GM12878 (cell line): ENCODE results near the gene RANBP3. TPM values are rescaled to one million over a fixed set of nuclear protein-coding genes. Genes with fewer than 3 reads are reported as not detected.

Source experiments
- ATAC-seq: fragments of 200-7000 bp; cut with Tn5 transposase; 3 replicates; pipeline ENCODE4 v1.9.1; 2020; ENCODE audit warnings: mild to moderate bottlenecking, moderate library complexity
- BruUV-seq: library from RNA; stranded (reverse); fragments of 400-500 nt; replicated peaks from 2 replicates; lab custom pipeline; 2021; lab: Mats Ljungman, UMichigan
- CTCF ChIA-PET: fragments of 300-600 bp; sonication (Branson Sonifier 250); formaldehyde crosslinking; extraction: SDS; loops from one replicate; lab custom pipeline; 2021; ENCODE audit warnings: inconsistent platforms; lab: Yijun Ruan, JAX
- POLR2A ChIA-PET: fragments of 350-600 bp; formaldehyde crosslinking; extraction: SDS; loops from one replicate; lab custom pipeline; 2021; ENCODE audit warnings: inconsistent platforms; lab: Charles Lee
- RAD21 ChIA-PET: fragments of 300-600 bp; sonication (Branson Sonifier 250); formaldehyde crosslinking; loops from one replicate; lab custom pipeline; 2023; ENCODE audit warnings: antibody characterized with exemption; ENCODE audit not compliant: unreplicated experiment; lab: Charles Lee
- SMC1A ChIA-PET: fragments of 300-600 bp; sonication (Branson Sonifier 250); formaldehyde crosslinking; loops from one replicate; lab custom pipeline; 2023; ENCODE audit not compliant: unreplicated experiment, uncharacterized antibody; lab: Charles Lee
- DNase-seq: peaks from one replicate; pipeline ENCODE4 v3.0.0-alpha.2; 2011; ENCODE audit warnings: low read depth, low spot score
- FAIRE-seq: peaks from 3 replicates; lab custom pipeline; 2011; peaks lifted over from hg19 to GRCh38; lab: Jason Lieb, UNC
- H2AFZ ChIP-seq: 2 replicates; pipeline ENCODE4 v1.6.0; 2011; ENCODE audit warnings: low read depth, low read length, control low read depth; ENCODE audit not compliant: control insufficient read depth
- H3K27ac ChIP-seq: 2 replicates; pipeline ENCODE4 v1.5.1; 2011; ENCODE audit warnings: control low read depth; ENCODE audit not compliant: control insufficient read depth, insufficient read depth
- H3K27me3 ChIP-seq, 2 experiments: replicated peaks in 1 of 2; 2 replicates each; pipeline versions ENCODE4 v1.6.0 to v1.6.1; 2011; ENCODE audit warnings: low read length in 1 of 2; ENCODE audit not compliant: control insufficient read depth in 2 of 2, insufficient read depth in 2 of 2
- H3K36me3 ChIP-seq, 2 experiments: 2 replicates each; pipeline ENCODE4 v1.5.1; 2011; ENCODE audit warnings: low read length in 1 of 2; ENCODE audit not compliant: control insufficient read depth in 2 of 2, insufficient read depth in 2 of 2
- H3K4me1 ChIP-seq: 2 replicates; pipeline ENCODE4 v1.6.1; 2011; ENCODE audit warnings: mild to moderate bottlenecking, low read length, moderate library complexity, mixed read lengths; ENCODE audit not compliant: control insufficient read depth, insufficient read depth
- H3K4me2 ChIP-seq: 2 replicates; pipeline ENCODE4 v1.6.0; 2011; ENCODE audit warnings: control low read depth; ENCODE audit not compliant: control insufficient read depth, insufficient read depth
- H3K4me3 ChIP-seq: fragments of 200-600 bp; sonication (generic); 2 replicates; pipeline ENCODE4 v1.5.1; 2016
- H3K79me2 ChIP-seq: 2 replicates; pipeline ENCODE4 v1.6.0; 2011; ENCODE audit warnings: low read length; ENCODE audit not compliant: control insufficient read depth, insufficient read depth
- H3K9ac ChIP-seq: 2 replicates; pipeline ENCODE4 v1.8.0; 2011; ENCODE audit warnings: low read length, control low read depth, mixed read lengths; ENCODE audit not compliant: control insufficient read depth, insufficient read depth
- H3K9me3 ChIP-seq: replicated peaks from 3 replicates; pipeline ENCODE4 v1.5.1; 2011; ENCODE audit warnings: mild to moderate bottlenecking, low read length; ENCODE audit not compliant: control insufficient read depth, insufficient read depth
- H4K20me1 ChIP-seq: 2 replicates; pipeline ENCODE4 v1.6.0; 2011; ENCODE audit not compliant: control insufficient read depth, insufficient read depth
- CBX5 ChIP-seq: sonication (generic); IDR thresholded peaks from 2 replicates; pipeline ENCODE4 v1.6.1; 2016; ENCODE audit warnings: low read depth, moderate library complexity, mild to moderate bottlenecking, inconsistent platforms
- CHD1 ChIP-seq: IDR thresholded peaks from 2 replicates; pipeline ENCODE4 v1.6.1; 2012; ENCODE audit warnings: low read depth, low read length, improper control_type of control experiment
- E2F8 ChIP-seq: fragments of 450-650 bp; IDR thresholded peaks from 2 replicates; pipeline ENCODE4 v1.6.1; 2018; ENCODE audit warnings: mild to moderate bottlenecking, low read depth, moderate library complexity; ENCODE audit not compliant: partially characterized antibody
- EP300 ChIP-seq, 2 experiments: fragments of 150-350 bp in 1 of 2; IDR thresholded peaks; 2 replicates each; pipeline ENCODE4 v1.6.1; 2011 to 2012; ENCODE audit warnings: low read depth in 2 of 2, low read length in 2 of 2, borderline replicate concordance in 1 of 2, improper control_type of control experiment in 1 of 2, inconsistent platforms in 1 of 2; ENCODE audit not compliant: control insufficient read depth in 1 of 2
- ETV6 ChIP-seq, 2 experiments: fragments of 450-650 bp in 1 of 2; IDR thresholded peaks in 1 of 2; conservative IDR thresholded peaks in 1 of 2; 2 replicates each; pipeline ENCODE4 v1.6.1; 2014; ENCODE audit warnings: antibody characterized with exemption in 1 of 2, borderline replicate concordance in 1 of 2, low read depth in 1 of 2, mild to moderate bottlenecking in 1 of 2, moderate library complexity in 1 of 2
- FOS ChIP-seq: IDR thresholded peaks from 3 replicates; pipeline ENCODE4 v1.6.1; 2011; ENCODE audit warnings: borderline replicate concordance; ENCODE audit not compliant: insufficient read length; ENCODE audit errors: extremely low read depth
- NFIC ChIP-seq: IDR thresholded peaks from 2 replicates; pipeline ENCODE4 v1.6.1; 2012; ENCODE audit warnings: low read depth, mild to moderate bottlenecking, inconsistent platforms, low read length, moderate library complexity
- SREBF2 ChIP-seq: IDR thresholded peaks from 2 replicates; pipeline ENCODE4 v1.6.1; 2012; ENCODE audit warnings: mild to moderate bottlenecking, low read length
- TCF7 ChIP-seq: IDR thresholded peaks from 2 replicates; pipeline ENCODE4 v1.6.1; 2014; ENCODE audit warnings: antibody characterized with exemption, borderline replicate concordance
- USF1 ChIP-seq: IDR thresholded peaks from 2 replicates; pipeline ENCODE4 v1.6.1; 2011; ENCODE audit warnings: borderline replicate concordance, low read depth, mild to moderate bottlenecking, moderate library complexity, mixed read lengths, low read length; ENCODE audit not compliant: insufficient read depth; ENCODE audit errors: extremely low read length
- ZNF207 ChIP-seq: fragments of 450-650 bp; IDR thresholded peaks from 2 replicates; pipeline ENCODE4 v1.6.1; 2014; ENCODE audit warnings: antibody characterized with exemption, mild to moderate bottlenecking, borderline replicate concordance
- ZNF384 ChIP-seq: IDR thresholded peaks from 2 replicates; pipeline ENCODE4 v1.6.1; 2012; ENCODE audit warnings: low read depth, mild to moderate bottlenecking, low read length, improper control_type of control experiment, borderline replicate concordance
- ZNF592 ChIP-seq: fragments of 450-650 bp; IDR thresholded peaks from 2 replicates; pipeline ENCODE4 v1.6.1; 2017; ENCODE audit warnings: mild to moderate bottlenecking, moderate library complexity
- WGBS: methylation state at CpG from one replicate; pipeline ENCODE4 v1.1.6; 2016; ENCODE audit warnings: low lambda C conversion rate; ENCODE audit not compliant: insufficient replicate concordance, insufficient coverage; ENCODE audit errors: missing lambda C conversion rate; 5-methylcytosine and 5-hydroxymethylcytosine counted together
- in situ Hi-C: fragments of 300-500 bp; cut with MboI; formaldehyde crosslinking; loops from 9 replicates; pipeline ENCODE4 v1.14.3; 2018; ENCODE audit warnings: mixed read lengths
- intact Hi-C: fragments of 100-400 bp; cut with micrococcal nuclease; formaldehyde crosslinking; loops from one replicate; pipeline ENCODE4 v1.14.2; 2022; ENCODE audit not compliant: unreplicated experiment
- polyA plus RNA-seq, 11 experiments: library from polyadenylated mRNA; depleted of rRNA in 4 of 11; unstranded in 6 of 11; stranded (reverse) in 5 of 11; fragments of >200 nt; fragmentation: Nextera tagmentation in 4 of 11; fragmentation: Illumina TruSeq in 1 of 11; extraction: Ambion mirVana in 4 of 11; extraction: Trizol in 1 of 11; gene quantifications; 1 replicate in 1 of 11; 2 replicates in 10 of 11; pipeline versions ENCODE4 v1.2.1 to v1.2.3, GENCODE V29; 2011 to 2016; ENCODE audit warnings: inconsistent platforms in 2 of 11, missing spikeins in 2 of 11, low read depth in 1 of 11
- total RNA-seq, 4 experiments: library from RNA; depleted of rRNA in 3 of 4; stranded (reverse); fragments of >200 nt in 3 of 4; fragmentation: Illumina TruSeq in 1 of 4; extraction: Trizol in 1 of 4; gene quantifications; 2 replicates each; pipeline versions ENCODE4 v1.2.1 to v1.2.3, GENCODE V29; 2013 to 2021

RANBP3 gene
- total and polyA plus RNA-seq, 10 of the 15 experiments (the other 5 are each of a cell fraction or from before 2014, with no cell fraction given): 1.1 to 81.6 (median 60.0) TPM

GRCh38 chr19:5904352-5905113, 73.4 kb downstream of the RANBP3 start, which contains the start of gene VMAC:
Gene VMAC (plus strand): TSS chr19:5904872. CDS start chr19:5904891, 19 bp downstream.
- ChIA-PET SMC1A (interaction anchor here (0.8 to 2.6 kb wide), 4 partner anchors 64 to 118 kb away, joined by 3 to 13 read pairs (median 6); partner anchors contain the start of gene NRTN), RAD21 (interaction anchor here (0.6 to 2.5 kb wide), 6 partner anchors 13 to 1519 kb away, joined by 3 to 15 read pairs (median 3); partner anchors contain the start of genes NRTN and RPL36), POLR2A (interaction anchor here (0.8 to 2.3 kb wide), 9 partner anchors 63 to 520 kb away, joined by 3 to 7 read pairs (median 3); partner anchors contain the start of genes ALKBH7, CATSPERD, DUS3L and KHSRP), CTCF (interaction anchor here (0.9 to 3.1 kb wide), 7 partner anchors 11 to 215 kb away, joined by 3 to 17 read pairs (median 5); partner anchors contain the start of gene RPL36)
- in situ Hi-C loops: no loop called here
- Histone ChIP-seq H3K4me3 (peak within 1 kb of the TSS; percentile 95), H3K9ac (peak within 1 kb of the TSS; percentile 100), H3K36me3 (peaks cover 0 to 5% of the 10 kb centered on the region in 2 experiments; a peak in 2 of 4 replicates), H2AFZ (peak within 1 kb of the TSS; percentile 100), H3K79me2 (peaks cover 33% of the 10 kb centered on the region), H4K20me1 (peaks cover 4% of the 10 kb centered on the region; the same call in 1 of the 2 replicates), H3K4me2 (peak within 1 kb of the TSS; percentile 89), H3K27ac (peak within 1 kb of the TSS; percentile 88), H3K9me3 (no peaks in the 10 kb centered on the region), H3K27me3 (no peaks in the 10 kb centered on the region), H3K4me1 (peaks cover 9% of the 10 kb centered on the region)
- no TSS peak for BruUV-seq
- DNase-seq: peak; percentile 100
- intact Hi-C loops: loop anchor here (2.0 kb wide), 1 partner anchor 114 kb away; the partner anchor contains the start of gene DUS3L
- WGBS: under 1% methylated on average over 44 of the region's 61 CpGs
- peak; percentile 100 for FAIRE-seq
- ATAC-seq: peak; percentile 90
- TF ChIP-seq NFIC: no peak
- no peak for TF ChIP-seq ZNF592
- no peak for TF ChIP-seq E2F8
- TF ChIP-seq ETV6 (conservative IDR thresholded peaks at IDR 0.05 in 1 of 2, IDR thresholded peaks at IDR 0.05 in 1 of 2; ENCODE audit: borderline replicate concordance in 1 of 2, low read depth in 1 of 2): no peak
- TF ChIP-seq CHD1: no peak
- TF ChIP-seq CBX5: no peak
- TF ChIP-seq USF1: no peak
- TF ChIP-seq FOS: no peak
- no peak for TF ChIP-seq SREBF2
- no peak for TF ChIP-seq ZNF384
- no peak for TF ChIP-seq TCF7
- peak; percentile 89; the same call in 1 of the 2 replicates for TF ChIP-seq ZNF207
- no peak for TF ChIP-seq EP300 (IDR thresholded peaks at IDR 0.05; ENCODE audit: borderline replicate concordance in 1 of 2, control insufficient read depth in 1 of 2, low read depth in 2 of 2, low read length in 2 of 2)
